ENCODE data around the gene CFAP299. TPM values are rescaled to one million over a fixed set of nuclear protein-coding genes. Genes with fewer than 3 reads are reported as not detected.

The CFAP299 gene
- total and polyA plus RNA-seq, 2 of the 8 experiments (the other 6 are each of a cell fraction or from before 2014, with no cell fraction given), result not detected

DNA sequence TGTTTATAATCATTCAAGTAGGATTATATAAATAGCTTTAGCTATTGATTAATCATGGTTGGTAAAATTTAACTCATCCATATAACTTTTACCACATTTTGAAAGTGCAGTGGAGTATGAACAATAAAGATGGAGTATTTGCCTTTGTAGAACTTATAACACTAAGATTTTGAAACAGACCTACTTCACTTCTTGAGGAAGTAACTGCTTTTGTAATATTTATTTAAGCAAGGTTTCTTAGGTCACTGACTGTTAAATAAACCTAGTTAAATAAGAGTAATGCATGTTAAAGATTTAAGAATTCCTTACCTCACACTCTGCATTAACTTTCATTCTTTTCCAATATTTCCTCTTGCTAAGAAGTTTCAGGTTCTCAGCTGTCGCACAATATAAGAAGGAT is 242.5 kb downstream of the CFAP299 start:
- no peak overlapping the region for H2AFZ ChIP-seq (ENCODE audit: low read length)
- no peaks in the 10 kb centered on the region for H3K23me2 ChIP-seq (ENCODE audit: low read depth, low read length)
- no peaks in the 10 kb centered on the region for H3K4me1 ChIP-seq (replicated peaks in 1 of 4; ENCODE audit: control insufficient read depth in 3 of 4, insufficient read depth in 4 of 4, low read length in 3 of 4)
- no peak overlapping the region for H2AK5ac ChIP-seq (ENCODE audit: low read depth, low read length)
- H2BK15ac ChIP-seq (ENCODE audit: low read length), result no peak overlapping the region
- no peak overlapping the region for H3K4ac ChIP-seq (replicated peaks; ENCODE audit: insufficient read length, low read depth, low read length)
- H3K27ac ChIP-seq (ENCODE audit: low read depth, low read length), result no peak overlapping the region
- H2BK120ac ChIP-seq (replicated peaks; ENCODE audit: low read depth, low read length), result no peak overlapping the region
- no peak for FAIRE-seq
- H4K5ac ChIP-seq (ENCODE audit: insufficient read length, low read depth, low read length), result no peak overlapping the region
- WGBS, 2 experiments (ENCODE audit: extremely low coverage in 1 of 2, insufficient coverage in 1 of 2, insufficient read length in 1 of 2, insufficient replicate concordance in 2 of 2, low coverage in 1 of 2, low lambda C conversion rate in 2 of 2, missing lambda C conversion rate in 1 of 2), result 95% methylated on average over 1 of the region's 1 CpG; no CpG with 5 or more reads in 1 of the 2 experiments
- no peak overlapping the region for H3K9ac ChIP-seq (replicated peaks in 1 of 4; ENCODE audit: extremely low read depth in 1 of 4, low read depth in 3 of 4, low read length in 3 of 4)
- no peaks in the 10 kb centered on the region for H3K79me1 ChIP-seq (ENCODE audit: low read depth, low read length)
- H3K9me3 ChIP-seq (ENCODE audit: insufficient read depth in 2 of 2, low read depth in 1 of 2, low read length in 1 of 2), result no peaks in the 10 kb centered on the region
- no peak overlapping the region for H4K8ac ChIP-seq (ENCODE audit: extremely low read depth, insufficient read depth, low read length)
- H2BK20ac ChIP-seq (ENCODE audit: low read length), result no peak overlapping the region
- ChIA-PET CTCF (ENCODE audit: partially characterized antibody) (no interaction called here), POLR2A (ENCODE audit: partially characterized antibody) (no interaction called here)
- H2BK12ac ChIP-seq (ENCODE audit: low read depth, low read length), result no peak overlapping the region
- no peak overlapping the region for H3K14ac ChIP-seq (ENCODE audit: insufficient read length)
- H3K56ac ChIP-seq (replicated peaks; ENCODE audit: insufficient read length, low read depth, low read length), result no peak overlapping the region
- no peaks in the 10 kb centered on the region for H3K36me3 ChIP-seq (ENCODE audit: control insufficient read depth in 2 of 4, insufficient read depth in 4 of 4, low read length in 3 of 4)
- no peaks in the 10 kb centered on the region for H3K27me3 ChIP-seq (replicated peaks in 1 of 4; ENCODE audit: control insufficient read depth in 3 of 4, extremely low read depth in 1 of 4, insufficient read depth in 3 of 4, low read length in 3 of 4)
- no peak overlapping the region for H2BK5ac ChIP-seq (ENCODE audit: low read depth, low read length)
- no peak overlapping the region for H3K4me3 ChIP-seq (ENCODE audit: extremely low read depth in 1 of 4, insufficient read depth in 2 of 4, low read depth in 3 of 4, low read length in 4 of 4)
- TF ChIP-seq MAFK (IDR thresholded peaks at IDR 0.05; ENCODE audit: low read depth, low read length) (no peak), RBBP5 (IDR thresholded peaks at IDR 0.05; ENCODE audit: borderline replicate concordance, low read depth, low read length) (no peak), EP300 (IDR thresholded peaks at IDR 0.05; ENCODE audit: borderline replicate concordance in 1 of 2, low read depth in 2 of 2, low read length in 2 of 2) (no peak), CTBP2 (IDR thresholded peaks at IDR 0.05; ENCODE audit: borderline replicate concordance, insufficient read depth, insufficient read length, low read length) (no peak)
- no peak overlapping the region for H4K91ac ChIP-seq (replicated peaks; ENCODE audit: insufficient read length, low read length)
- no peaks in the 10 kb centered on the region for H4K20me1 ChIP-seq (replicated peaks in 1 of 2; ENCODE audit: control insufficient read depth in 1 of 2, insufficient read depth in 2 of 2, low read length in 2 of 2)
- no peaks in the 10 kb centered on the region for H3K79me2 ChIP-seq (ENCODE audit: control insufficient read depth in 1 of 2, insufficient read depth in 2 of 2, low read length in 2 of 2)
- no peak overlapping the region for H3K18ac ChIP-seq (ENCODE audit: extremely low read depth, low read length)
- no peak overlapping the region for H3K23ac ChIP-seq (ENCODE audit: insufficient read length)
- no peak for DNase-seq (ENCODE audit: low read depth in 1 of 2, low spot score in 2 of 2)
- H3K4me2 ChIP-seq (ENCODE audit: insufficient read depth in 1 of 2, low read depth in 2 of 2, low read length in 2 of 2), result no peak overlapping the region
